ENCODE results near the gene MGAT5.
"Not testable (repeated sequence)": the region's sequence is repeated elsewhere in the genome, so short reads cannot be mapped to it uniquely, and the experiment has no call there.

MGAT5 gene

GRCh38 chr2:134281815-134282419 is 28.0 kb downstream of the MGAT5 start:
- intact Hi-C loops (cut with micrococcal nuclease), result no loop called here
- no peaks in the 10 kb centered on the region for H3K27me3 Mint-ChIP-seq
- H3K4me3 Mint-ChIP-seq, result no peak overlapping the region
- H3K27ac Mint-ChIP-seq, result no peak overlapping the region
- peaks cover 44% of the 10 kb centered on the region for H3K4me1 Mint-ChIP-seq (ENCODE audit: low read depth)
- peaks cover 8% of the 10 kb centered on the region for H3K9me3 Mint-ChIP-seq
- H3K36me3 Mint-ChIP-seq (ENCODE audit: low read depth), result peaks cover 67% of the 10 kb centered on the region

DNA sequence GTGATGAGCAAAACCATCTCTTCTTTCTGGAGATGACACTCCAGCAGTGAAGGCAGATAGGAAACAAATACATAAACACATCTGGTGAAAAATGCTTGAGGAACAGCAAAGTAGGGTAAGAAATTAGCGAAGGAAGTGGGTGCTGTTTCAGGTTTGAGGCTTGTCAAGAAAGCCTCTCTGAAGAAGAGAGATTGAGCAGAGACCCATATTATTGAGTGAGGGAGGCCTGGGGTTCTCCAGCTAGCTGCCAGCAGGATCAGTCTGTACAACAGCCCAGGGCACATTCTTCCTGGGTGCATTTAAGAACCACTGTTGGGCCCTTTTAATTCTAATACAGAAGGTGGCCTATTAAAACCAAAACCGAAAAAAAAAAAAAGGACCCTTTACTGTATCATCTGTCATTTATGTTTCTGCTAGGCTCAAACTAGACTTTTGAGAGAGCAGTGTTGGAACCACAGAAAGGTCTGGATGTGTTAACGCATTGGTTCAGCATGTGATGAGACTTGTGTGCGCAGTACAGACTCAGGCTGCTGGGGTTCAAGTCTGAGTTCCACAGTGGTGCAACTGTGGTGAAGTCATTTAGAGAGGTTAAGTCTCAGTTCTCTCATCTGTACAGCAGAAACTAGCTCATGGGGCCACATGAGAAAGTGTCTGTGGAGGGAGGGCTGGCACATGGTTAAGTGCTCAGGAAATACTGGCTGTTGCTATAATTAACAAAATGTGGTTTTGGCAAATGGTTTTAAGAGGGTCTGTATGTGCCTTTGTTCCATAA is 28.9 kb downstream of the MGAT5 start:
- intact Hi-C loops (cut with micrococcal nuclease), result no loop called here
- Mint-ChIP-seq H3K36me3 (ENCODE audit: low read depth) (peaks cover 58% of the 10 kb centered on the region), H3K27ac (no peak overlapping the region), H3K4me3 (no peak overlapping the region), H3K4me1 (ENCODE audit: low read depth) (peaks cover 45% of the 10 kb centered on the region), H3K27me3 (no peaks in the 10 kb centered on the region), H3K9me3 (no peaks in the 10 kb centered on the region)

DNA sequence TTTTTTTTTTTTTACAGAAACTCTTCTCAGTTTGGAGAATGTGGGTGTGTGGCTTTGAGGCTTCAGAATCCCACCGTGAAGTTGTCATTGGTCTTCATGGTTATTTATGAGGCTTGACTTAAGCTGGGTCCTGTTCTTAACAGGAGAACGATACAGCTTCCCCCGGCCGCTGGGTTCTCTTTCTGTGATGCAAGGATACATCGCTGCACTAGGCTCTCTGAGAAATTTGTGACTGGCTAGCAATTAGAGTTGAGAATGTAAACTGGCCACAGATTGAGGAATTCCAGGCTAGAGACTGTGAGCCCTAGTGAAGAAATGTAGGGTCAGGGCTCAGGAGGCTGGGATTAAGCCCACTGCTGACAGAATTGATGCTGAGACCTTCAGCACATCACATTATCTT is 29.8 kb downstream of the MGAT5 start:
- Mint-ChIP-seq H3K27me3 (no peaks in the 10 kb centered on the region), H3K4me3 (no peak overlapping the region), H3K4me1 (ENCODE audit: low read depth) (peaks cover 40% of the 10 kb centered on the region), H3K9me3 (no peaks in the 10 kb centered on the region), H3K36me3 (ENCODE audit: low read depth) (peaks cover 50% of the 10 kb centered on the region), H3K27ac (no peak overlapping the region)
- intact Hi-C loops (cut with micrococcal nuclease), result no loop called here

- Mint-ChIP-seq H3K9me3 (no peaks in the 10 kb centered on the region), H3K4me1 (ENCODE audit: low read depth) (peaks cover 36% of the 10 kb centered on the region), H3K36me3 (ENCODE audit: low read depth) (peaks cover 45% of the 10 kb centered on the region), H3K27ac (no peak overlapping the region), H3K4me3 (no peak overlapping the region), H3K27me3 (no peaks in the 10 kb centered on the region)
- intact Hi-C loops (cut with micrococcal nuclease), result no loop called here
Observed at GRCh38 chr2:134284119-134284670, 30.3 kb downstream of the MGAT5 start.

GRCh38 chr2:134287323-134287722 is 33.5 kb downstream of the MGAT5 start:
- Mint-ChIP-seq H3K4me3 (no peak overlapping the region), H3K27me3 (no peaks in the 10 kb centered on the region), H3K27ac (no peak overlapping the region), H3K9me3 (no peaks in the 10 kb centered on the region), H3K36me3 (ENCODE audit: low read depth) (peaks cover 22% of the 10 kb centered on the region), H3K4me1 (ENCODE audit: low read depth) (peaks cover 30% of the 10 kb centered on the region)
- intact Hi-C loops (cut with micrococcal nuclease), result no loop called here

DNA sequence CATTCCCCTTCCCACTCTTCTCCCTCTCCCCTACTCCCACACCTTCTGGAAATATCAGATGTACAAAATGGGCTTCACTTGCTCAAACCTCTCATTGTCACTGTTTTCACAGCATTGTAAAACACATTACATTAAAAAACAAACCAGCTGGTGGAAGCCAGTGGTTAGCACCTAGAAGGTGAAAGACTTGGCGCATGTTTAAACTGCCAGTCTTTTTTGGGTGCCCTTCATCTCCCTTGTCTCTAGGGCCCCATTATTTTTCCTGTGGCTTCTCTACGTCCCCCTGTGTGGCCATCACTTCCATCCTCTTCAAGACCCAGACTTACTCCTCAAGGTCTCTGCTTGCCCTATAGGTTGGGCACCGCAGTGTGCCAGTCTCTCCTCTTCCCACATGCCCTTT is 34.9 kb downstream of the MGAT5 start:
- no peak overlapping the region for H3K27ac Mint-ChIP-seq
- H3K9me3 Mint-ChIP-seq, result no peaks in the 10 kb centered on the region
- H3K27me3 Mint-ChIP-seq, result no peaks in the 10 kb centered on the region
- no peak overlapping the region for H3K4me3 Mint-ChIP-seq
- peaks cover 24% of the 10 kb centered on the region for H3K4me1 Mint-ChIP-seq (ENCODE audit: low read depth)
- H3K36me3 Mint-ChIP-seq (ENCODE audit: low read depth), result peaks cover 18% of the 10 kb centered on the region
- intact Hi-C loops (cut with micrococcal nuclease), result no loop called here

DNA sequence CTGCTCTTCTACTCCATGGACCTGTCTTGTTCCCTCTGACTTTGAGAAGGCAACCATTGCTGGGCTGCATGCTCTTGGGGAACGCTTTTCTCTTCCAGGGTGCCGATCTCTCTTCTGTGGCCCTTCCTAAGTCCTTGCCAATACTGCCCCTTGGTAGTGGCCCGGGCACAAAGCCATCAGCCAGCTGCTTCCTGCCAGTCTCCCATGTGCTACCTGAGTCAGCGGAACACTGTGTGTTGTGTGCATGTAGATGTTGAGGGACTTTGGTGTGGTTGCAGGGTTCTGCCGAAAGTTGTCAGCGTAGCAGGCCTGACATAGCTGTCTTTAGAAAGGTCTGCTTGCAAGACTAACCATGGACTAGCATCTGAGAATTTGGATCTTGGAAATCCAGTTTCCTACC is 35.4 kb downstream of the MGAT5 start:
- Mint-ChIP-seq H3K36me3 (ENCODE audit: low read depth) (peaks cover 16% of the 10 kb centered on the region), H3K4me1 (ENCODE audit: low read depth) (peaks cover 28% of the 10 kb centered on the region), H3K9me3 (no peaks in the 10 kb centered on the region), H3K4me3 (no peak overlapping the region), H3K27ac (no peak overlapping the region), H3K27me3 (no peaks in the 10 kb centered on the region)
- intact Hi-C loops (cut with micrococcal nuclease), result no loop called here

- no peak overlapping the region for H3K4me3 Mint-ChIP-seq
- intact Hi-C loops (cut with micrococcal nuclease), result no loop called here
- peaks cover 16% of the 10 kb centered on the region for H3K36me3 Mint-ChIP-seq (ENCODE audit: low read depth)
- peaks cover 38% of the 10 kb centered on the region for H3K4me1 Mint-ChIP-seq (ENCODE audit: low read depth)
- no peak overlapping the region for H3K27ac Mint-ChIP-seq
- H3K9me3 Mint-ChIP-seq, result no peaks in the 10 kb centered on the region
- H3K27me3 Mint-ChIP-seq, result no peaks in the 10 kb centered on the region
Observed at GRCh38 chr2:134290358-134290757, 36.5 kb downstream of the MGAT5 start.

DNA sequence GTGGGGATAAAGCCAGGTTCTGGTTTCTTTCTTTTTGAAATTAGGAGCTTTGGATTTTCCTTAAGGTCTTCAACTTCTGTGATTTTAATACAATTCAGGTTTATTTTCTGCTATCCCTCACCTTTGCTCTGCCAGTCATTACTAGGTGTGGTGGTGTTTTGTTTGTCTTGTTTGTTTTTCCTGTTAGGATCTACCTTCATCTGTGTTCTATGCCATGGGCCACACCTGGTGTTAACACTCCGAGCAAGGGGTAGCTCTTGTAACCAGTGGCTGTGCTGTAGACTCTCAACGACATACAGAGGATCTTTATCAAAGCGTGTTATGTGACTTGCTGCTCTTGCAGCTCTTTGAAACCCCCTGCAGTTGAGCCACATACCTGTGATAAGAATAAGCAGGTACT is 38.6 kb downstream of the MGAT5 start:
- intact Hi-C loops (cut with micrococcal nuclease), result no loop called here
- no peak overlapping the region for H3K27ac Mint-ChIP-seq
- H3K4me1 Mint-ChIP-seq (ENCODE audit: low read depth), result peaks cover 37% of the 10 kb centered on the region
- H3K36me3 Mint-ChIP-seq (ENCODE audit: low read depth), result peaks cover 7% of the 10 kb centered on the region
- no peaks in the 10 kb centered on the region for H3K9me3 Mint-ChIP-seq
- no peaks in the 10 kb centered on the region for H3K27me3 Mint-ChIP-seq
- no peak overlapping the region for H3K4me3 Mint-ChIP-seq

GRCh38 chr2:134293719-134294537 is 40.1 kb downstream of the MGAT5 start:
- H3K4me1 Mint-ChIP-seq (ENCODE audit: low read depth), result peaks cover 44% of the 10 kb centered on the region
- no peak overlapping the region for H3K4me3 Mint-ChIP-seq
- no peaks in the 10 kb centered on the region for H3K9me3 Mint-ChIP-seq
- intact Hi-C loops (cut with micrococcal nuclease), result no loop called here
- no peaks in the 10 kb centered on the region for H3K27me3 Mint-ChIP-seq
- H3K27ac Mint-ChIP-seq, result peak overlapping the region; percentile 44
- peaks cover 15% of the 10 kb centered on the region for H3K36me3 Mint-ChIP-seq (ENCODE audit: low read depth)

GRCh38 chr2:134294598-134294997 is 40.7 kb downstream of the MGAT5 start:
- peak overlapping the region; percentile 44 for H3K27ac Mint-ChIP-seq
- H3K27me3 Mint-ChIP-seq; intact Hi-C loops (cut with micrococcal nuclease); H3K9me3 Mint-ChIP-seq; H3K4me3 Mint-ChIP-seq: not testable (repeated sequence)
- H3K36me3 Mint-ChIP-seq (ENCODE audit: low read depth), result peaks cover 22% of the 10 kb centered on the region
- peaks cover 45% of the 10 kb centered on the region for H3K4me1 Mint-ChIP-seq (ENCODE audit: low read depth)

- intact Hi-C loops (cut with micrococcal nuclease), result no loop called here
- Mint-ChIP-seq H3K9me3 (no peaks in the 10 kb centered on the region), H3K27ac (no peak overlapping the region), H3K4me3 (no peak overlapping the region), H3K27me3 (no peaks in the 10 kb centered on the region), H3K36me3 (ENCODE audit: low read depth) (peaks cover 25% of the 10 kb centered on the region), H3K4me1 (ENCODE audit: low read depth) (peaks cover 45% of the 10 kb centered on the region)
Observed at GRCh38 chr2:134295441-134295840, 41.6 kb downstream of the MGAT5 start.

- Mint-ChIP-seq H3K9me3 (no peaks in the 10 kb centered on the region), H3K36me3 (ENCODE audit: low read depth) (peaks cover 25% of the 10 kb centered on the region), H3K27ac (no peak overlapping the region), H3K27me3 (no peaks in the 10 kb centered on the region), H3K4me3 (no peak overlapping the region), H3K4me1 (ENCODE audit: low read depth) (peaks cover 45% of the 10 kb centered on the region)
- intact Hi-C loops (cut with micrococcal nuclease), result no loop called here
Observed at GRCh38 chr2:134296301-134296700, 42.4 kb downstream of the MGAT5 start.

DNA sequence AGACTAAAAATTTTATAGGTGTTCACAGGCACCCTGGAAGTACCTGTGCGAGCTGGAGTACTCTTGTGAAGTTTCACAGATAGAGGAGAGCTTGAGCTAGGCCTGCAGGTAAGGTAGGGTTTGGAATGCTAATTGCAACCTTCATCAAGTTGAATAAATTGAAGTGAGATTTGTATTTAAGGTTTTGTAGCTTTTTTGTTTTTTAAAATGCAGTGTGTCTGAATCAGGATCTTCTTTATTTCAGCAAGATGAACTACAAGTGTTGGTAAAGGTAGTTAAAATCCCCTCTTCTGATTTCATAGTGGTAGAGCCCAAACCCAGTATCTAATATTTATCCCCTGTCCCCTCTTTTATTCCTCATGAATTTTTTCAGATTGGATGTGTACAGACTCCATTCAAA is 45.5 kb downstream of the MGAT5 start:
- H3K27me3 Mint-ChIP-seq, result no peaks in the 10 kb centered on the region
- no peaks in the 10 kb centered on the region for H3K9me3 Mint-ChIP-seq
- no peak overlapping the region for H3K27ac Mint-ChIP-seq
- no peak overlapping the region for H3K4me3 Mint-ChIP-seq
- H3K4me1 Mint-ChIP-seq (ENCODE audit: low read depth), result peaks cover 46% of the 10 kb centered on the region
- intact Hi-C loops (cut with micrococcal nuclease), result no loop called here
- H3K36me3 Mint-ChIP-seq (ENCODE audit: low read depth), result peaks cover 18% of the 10 kb centered on the region
